ENCODE results near the gene RAB6B. TPM values are rescaled to one million over a fixed set of nuclear protein-coding genes. Genes with fewer than 3 reads are reported as not detected.
"Not testable (repeated sequence)": the region's sequence is repeated elsewhere in the genome, so short reads cannot be mapped to it uniquely, and the experiment has no call there.

Gene RAB6B
- total RNA-seq, 1 donor from 2014 or later: 21.2 TPM

DNA sequence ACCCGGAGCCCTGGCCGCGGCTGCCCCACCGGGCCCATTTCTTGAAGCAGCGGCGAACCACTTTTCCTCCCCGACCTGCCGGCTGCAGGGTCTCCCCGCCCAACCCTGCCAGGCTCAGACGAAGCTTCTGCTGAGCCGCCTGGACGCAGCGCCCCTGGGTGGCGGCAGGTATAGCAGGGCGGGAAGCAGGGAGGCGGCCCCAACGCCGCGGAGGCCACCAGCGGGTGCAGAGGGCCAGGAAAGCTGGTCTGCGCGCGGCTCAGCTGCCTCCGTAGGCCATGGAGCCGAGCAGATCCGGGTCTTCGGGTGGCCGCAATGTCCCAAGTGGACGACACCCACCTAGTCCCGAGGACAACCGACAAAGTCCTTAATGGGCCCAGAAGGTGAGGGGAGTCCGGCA lies 111.9 kb downstream of the RAB6B start:
- no peaks in the 10 kb centered on the region for H3K4me1 Mint-ChIP-seq (ENCODE audit: unreplicated experiment)
- H3K9me3 Mint-ChIP-seq: no peaks in the 10 kb centered on the region
- no peak for DNase-seq (ENCODE audit: extremely low spot score, unreplicated experiment)
- no peak overlapping the region for H3K4me3 Mint-ChIP-seq
- H3K36me3 Mint-ChIP-seq: no peaks in the 10 kb centered on the region
- H3K27ac Mint-ChIP-seq: no peak overlapping the region
- no peak for TF ChIP-seq CTCF (conservative IDR thresholded peaks at IDR 0.05)
- H3K27me3 Mint-ChIP-seq: peaks cover 3% of the 10 kb centered on the region

- H3K4me1 Mint-ChIP-seq (ENCODE audit: unreplicated experiment): no peaks in the 10 kb centered on the region
- no peak for TF ChIP-seq CTCF (conservative IDR thresholded peaks at IDR 0.05)
- no peaks in the 10 kb centered on the region for H3K36me3 Mint-ChIP-seq
- H3K4me3 Mint-ChIP-seq: no peak overlapping the region
- no peak overlapping the region for H3K27ac Mint-ChIP-seq
- no peaks in the 10 kb centered on the region for H3K9me3 Mint-ChIP-seq
- H3K27me3 Mint-ChIP-seq: peaks cover 3% of the 10 kb centered on the region
- no peak for DNase-seq (ENCODE audit: extremely low spot score, unreplicated experiment)
These were observed 113.2 kb downstream of the RAB6B start for GRCh38 chr3:133782454-133782853.

GRCh38 chr3:133781570-133781969 lies 114.1 kb downstream of the RAB6B start:
- Mint-ChIP-seq H3K36me3 (no peaks in the 10 kb centered on the region), H3K27ac (no peak overlapping the region), H3K9me3 (no peaks in the 10 kb centered on the region), H3K4me1 (ENCODE audit: unreplicated experiment) (no peaks in the 10 kb centered on the region), H3K27me3 (peaks cover 3% of the 10 kb centered on the region), H3K4me3 (no peak overlapping the region)
- no peak for TF ChIP-seq CTCF (conservative IDR thresholded peaks at IDR 0.05)
- no peak for DNase-seq (ENCODE audit: extremely low spot score, unreplicated experiment)

- not testable (repeated sequence) for DNase-seq (ENCODE audit: extremely low spot score, unreplicated experiment); H3K4me1 Mint-ChIP-seq (ENCODE audit: unreplicated experiment); H3K9me3 Mint-ChIP-seq; H3K4me3 Mint-ChIP-seq; H3K36me3 Mint-ChIP-seq; H3K27me3 Mint-ChIP-seq; H3K27ac Mint-ChIP-seq
These were observed 114.9 kb downstream of the RAB6B start for GRCh38 chr3:133780756-133781155.

GRCh38 chr3:133779626-133780203 lies 116.0 kb downstream of the RAB6B start:
- no peak for DNase-seq (ENCODE audit: extremely low spot score, unreplicated experiment)
- no peaks in the 10 kb centered on the region for H3K4me1 Mint-ChIP-seq (ENCODE audit: unreplicated experiment)
- H3K36me3 Mint-ChIP-seq: no peaks in the 10 kb centered on the region
- no peak overlapping the region for H3K4me3 Mint-ChIP-seq
- H3K27ac Mint-ChIP-seq: no peak overlapping the region
- H3K9me3 Mint-ChIP-seq: no peaks in the 10 kb centered on the region
- no peak for TF ChIP-seq CTCF (conservative IDR thresholded peaks at IDR 0.05)
- peaks cover 3% of the 10 kb centered on the region for H3K27me3 Mint-ChIP-seq

GRCh38 chr3:133777807-133778568 lies 117.7 kb downstream of the RAB6B start:
- Mint-ChIP-seq H3K9me3 (no peaks in the 10 kb centered on the region), H3K36me3 (no peaks in the 10 kb centered on the region), H3K4me3 (peak overlapping the region; percentile 57), H3K4me1 (ENCODE audit: unreplicated experiment) (no peaks in the 10 kb centered on the region), H3K27ac (peak overlapping the region; percentile 57), H3K27me3 (peaks cover 3% of the 10 kb centered on the region)
- no peak for DNase-seq (ENCODE audit: extremely low spot score, unreplicated experiment)
- TF ChIP-seq CTCF (conservative IDR thresholded peaks at IDR 0.05): no peak
